Chondrocyte (in vitro differentiated cells): ENCODE results near the gene RPS6KB1. TPM values are rescaled to one million over a fixed set of nuclear protein-coding genes. Genes with fewer than 3 reads are reported as not detected.
"Not testable (repeated sequence)": the region's sequence is repeated elsewhere in the genome, so short reads cannot be mapped to it uniquely, and the experiment has no call there.

Source experiments
- DNase-seq: peaks from one replicate; pipeline ENCODE4 v3.0.0; 2021; ENCODE audit warnings: mixed read lengths, low spot score
- H3K27ac Mint-ChIP-seq: one replicate; pipeline ENCODE4 v1.8.0; 2021; ENCODE audit warnings: mild to moderate bottlenecking, moderate library complexity, mixed read lengths; ENCODE audit not compliant: unreplicated experiment
- H3K27me3 Mint-ChIP-seq: 2 replicates; pipeline ENCODE4 v1.8.0; 2021; ENCODE audit warnings: low read depth, mixed read lengths
- H3K36me3 Mint-ChIP-seq: 2 replicates; pipeline ENCODE4 v1.8.0; 2021; ENCODE audit warnings: low read depth, mixed read lengths
- H3K4me1 Mint-ChIP-seq: 2 replicates; pipeline ENCODE4 v1.8.0; 2021; ENCODE audit warnings: low read depth, mild to moderate bottlenecking, mixed read lengths
- H3K4me3 Mint-ChIP-seq: one replicate; pipeline ENCODE4 v1.8.0; 2021; ENCODE audit warnings: mild to moderate bottlenecking, moderate library complexity, mixed read lengths; ENCODE audit not compliant: unreplicated experiment
- H3K9me3 Mint-ChIP-seq: 2 replicates; pipeline ENCODE4 v1.8.0; 2021; ENCODE audit warnings: low read depth, mixed read lengths
- total RNA-seq: library from RNA; stranded (reverse); gene quantifications from 3 replicates; pipeline ENCODE4 v1.2.1, GENCODE V29; 2021
- TF ChIP-seq, protein P1 (sequence below): fragments of 200-600 bp; sonication (generic); IDR thresholded peaks from 2 replicates; pipeline ENCODE4 v1.5.0; 2021; ENCODE audit warnings: antibody characterized with exemption, mild to moderate bottlenecking, moderate library complexity

RPS6KB1 gene
- total RNA-seq, 1 donor from 2014 or later = 29.6 TPM

DNA sequence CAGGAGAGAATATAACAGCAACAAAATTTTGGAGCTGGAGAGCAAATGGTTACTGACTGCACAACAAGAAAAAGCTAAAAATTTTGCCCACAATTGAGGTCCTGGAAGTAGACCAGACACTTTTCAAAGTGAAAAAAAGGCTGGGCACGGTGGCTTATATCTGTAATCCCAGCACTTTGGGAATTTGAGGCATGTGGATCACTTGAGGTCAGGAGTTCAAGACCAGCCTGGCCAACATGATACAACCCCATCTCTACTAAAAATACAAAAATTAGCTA lies 23.0 kb upstream of the RPS6KB1 start:
- H3K27ac Mint-ChIP-seq = no peak overlapping the region
- no peak for DNase-seq
- no peaks in the 10 kb centered on the region for H3K27me3 Mint-ChIP-seq
- no peaks in the 10 kb centered on the region for H3K36me3 Mint-ChIP-seq
- H3K4me1 Mint-ChIP-seq = peaks cover 7% of the 10 kb centered on the region
- TF ChIP-seq, protein P1, sequence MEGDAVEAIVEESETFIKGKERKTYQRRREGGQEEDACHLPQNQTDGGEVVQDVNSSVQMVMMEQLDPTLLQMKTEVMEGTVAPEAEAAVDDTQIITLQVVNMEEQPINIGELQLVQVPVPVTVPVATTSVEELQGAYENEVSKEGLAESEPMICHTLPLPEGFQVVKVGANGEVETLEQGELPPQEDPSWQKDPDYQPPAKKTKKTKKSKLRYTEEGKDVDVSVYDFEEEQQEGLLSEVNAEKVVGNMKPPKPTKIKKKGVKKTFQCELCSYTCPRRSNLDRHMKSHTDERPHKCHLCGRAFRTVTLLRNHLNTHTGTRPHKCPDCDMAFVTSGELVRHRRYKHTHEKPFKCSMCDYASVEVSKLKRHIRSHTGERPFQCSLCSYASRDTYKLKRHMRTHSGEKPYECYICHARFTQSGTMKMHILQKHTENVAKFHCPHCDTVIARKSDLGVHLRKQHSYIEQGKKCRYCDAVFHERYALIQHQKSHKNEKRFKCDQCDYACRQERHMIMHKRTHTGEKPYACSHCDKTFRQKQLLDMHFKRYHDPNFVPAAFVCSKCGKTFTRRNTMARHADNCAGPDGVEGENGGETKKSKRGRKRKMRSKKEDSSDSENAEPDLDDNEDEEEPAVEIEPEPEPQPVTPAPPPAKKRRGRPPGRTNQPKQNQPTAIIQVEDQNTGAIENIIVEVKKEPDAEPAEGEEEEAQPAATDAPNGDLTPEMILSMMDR = no peak
- H3K9me3 Mint-ChIP-seq = no peaks in the 10 kb centered on the region
- H3K4me3 Mint-ChIP-seq = no peak overlapping the region

DNA sequence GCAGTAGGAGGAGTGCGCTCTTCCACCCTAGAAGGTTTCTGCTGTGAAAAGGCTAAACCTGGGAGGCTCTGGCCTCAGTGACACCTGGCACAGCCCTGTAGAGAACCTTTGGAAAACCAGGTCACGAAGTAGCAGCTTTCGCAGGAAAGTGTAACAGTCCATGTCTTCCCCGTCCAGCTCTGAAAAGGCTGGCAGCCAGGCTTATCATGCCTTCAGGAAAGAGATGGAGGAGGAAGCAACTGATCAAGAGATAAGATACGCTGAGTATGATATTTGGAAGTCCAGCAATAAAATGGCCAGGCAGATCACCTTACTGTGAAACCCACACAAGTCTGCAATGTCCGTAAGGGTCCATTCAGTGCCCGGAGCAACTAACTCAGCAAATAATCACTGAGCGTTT lies 22.4 kb upstream of the RPS6KB1 start:
- no peak overlapping the region for H3K27ac Mint-ChIP-seq
- no peaks in the 10 kb centered on the region for H3K9me3 Mint-ChIP-seq
- no peak overlapping the region for H3K4me3 Mint-ChIP-seq
- peaks cover 7% of the 10 kb centered on the region for H3K4me1 Mint-ChIP-seq
- no peaks in the 10 kb centered on the region for H3K36me3 Mint-ChIP-seq
- DNase-seq = peak; percentile 7
- TF ChIP-seq, protein P1 = no peak
- no peaks in the 10 kb centered on the region for H3K27me3 Mint-ChIP-seq

DNA sequence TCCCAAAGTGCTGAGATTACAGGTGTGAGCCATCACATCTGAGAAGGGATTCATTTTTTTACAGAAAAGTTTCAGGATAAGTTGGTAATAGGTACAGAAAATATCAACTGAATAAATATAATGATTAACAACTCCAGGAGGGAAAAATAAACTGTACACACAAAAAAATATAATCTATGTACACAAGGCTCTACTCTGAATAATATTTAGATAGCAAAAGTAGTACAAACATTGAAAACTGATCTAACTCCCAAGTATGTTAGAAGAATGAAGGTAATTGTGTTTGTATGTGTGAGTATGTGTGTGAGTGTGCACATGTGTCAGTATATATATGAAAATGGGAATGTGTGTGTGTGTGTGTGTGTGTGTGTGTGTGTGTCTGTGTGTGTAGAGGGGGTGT lies 20.6 kb upstream of the RPS6KB1 start:
- Mint-ChIP-seq H3K36me3 (peaks cover 2% of the 10 kb centered on the region), H3K4me3 (no peak overlapping the region), H3K4me1 (peaks cover 7% of the 10 kb centered on the region), H3K27ac (no peak overlapping the region), H3K27me3 (no peaks in the 10 kb centered on the region), H3K9me3 (no peaks in the 10 kb centered on the region)
- no peak for DNase-seq
- TF ChIP-seq, protein P1 = no peak

DNA sequence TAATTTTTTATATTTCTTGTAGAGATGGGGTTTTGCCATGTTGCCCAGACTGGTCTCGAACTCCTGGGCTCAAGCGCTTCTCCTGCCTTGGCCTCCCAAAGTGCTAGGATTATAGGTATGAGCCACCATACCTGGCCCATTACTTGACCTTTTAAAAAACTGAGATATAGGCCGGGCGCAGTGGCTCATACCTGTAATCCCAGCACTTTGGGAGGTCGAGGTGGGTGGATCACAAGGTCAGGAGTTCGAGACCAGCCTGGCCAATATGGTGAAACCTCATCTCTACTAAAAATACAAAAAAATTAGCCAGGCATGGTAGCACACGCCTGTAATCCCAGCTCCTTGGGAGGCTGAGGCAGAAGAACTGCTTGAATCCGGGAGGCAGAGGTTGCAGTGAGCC lies 19.5 kb upstream of the RPS6KB1 start:
- H3K4me1 Mint-ChIP-seq, H3K4me3 Mint-ChIP-seq, DNase-seq, H3K9me3 Mint-ChIP-seq, H3K36me3 Mint-ChIP-seq, H3K27me3 Mint-ChIP-seq, H3K27ac Mint-ChIP-seq: not testable (repeated sequence)

DNA sequence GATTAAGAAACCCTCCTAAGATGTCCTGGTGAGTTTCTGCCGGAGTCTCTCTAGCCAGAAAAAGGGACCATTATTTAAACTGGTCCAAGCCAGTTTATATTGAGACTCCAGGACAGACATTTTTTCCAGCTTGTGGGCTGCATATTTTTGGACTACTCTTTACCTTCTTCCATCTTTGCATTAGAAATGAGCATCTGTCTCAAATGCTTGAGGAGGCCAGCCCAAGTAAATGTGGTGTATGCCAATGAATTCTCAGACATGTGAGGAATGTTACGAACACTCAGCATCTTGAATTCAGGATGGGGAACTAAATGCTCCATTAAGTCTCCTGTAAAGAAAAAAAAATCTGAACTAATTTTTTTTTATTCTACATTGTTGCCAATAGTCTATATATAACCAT lies 18.5 kb upstream of the RPS6KB1 start:
- no peak for DNase-seq
- Mint-ChIP-seq H3K4me1 (peaks cover 7% of the 10 kb centered on the region), H3K4me3 (no peak overlapping the region), H3K27me3 (no peaks in the 10 kb centered on the region), H3K36me3 (peaks cover 5% of the 10 kb centered on the region), H3K9me3 (no peaks in the 10 kb centered on the region), H3K27ac (no peak overlapping the region)
- TF ChIP-seq, protein P1 = no peak

DNA sequence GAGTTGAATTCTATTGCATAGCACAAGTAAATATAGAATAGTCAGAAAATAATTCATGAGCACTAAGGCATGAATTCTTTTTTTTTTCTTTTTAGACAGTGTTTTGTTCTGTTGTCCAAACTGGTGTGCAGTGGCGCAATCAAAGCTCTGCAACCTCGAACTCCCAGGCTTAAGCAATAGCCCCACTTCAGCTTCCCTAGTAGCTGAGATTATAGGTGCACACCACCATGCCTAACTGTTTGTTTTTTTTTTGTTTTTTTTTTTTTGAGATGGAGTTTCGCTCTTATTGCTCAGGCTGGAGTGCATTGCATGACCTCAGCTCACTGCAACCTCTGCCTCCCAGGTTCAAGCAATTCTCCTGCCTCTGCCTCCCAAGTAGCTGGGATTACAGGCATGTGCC lies 16.8 kb upstream of the RPS6KB1 start:
- Mint-ChIP-seq H3K9me3 (no peaks in the 10 kb centered on the region), H3K27me3 (no peaks in the 10 kb centered on the region), H3K4me1 (peaks cover 7% of the 10 kb centered on the region), H3K36me3 (peaks cover 5% of the 10 kb centered on the region), H3K27ac (no peak overlapping the region), H3K4me3 (no peak overlapping the region)
- TF ChIP-seq, protein P1 = no peak
- DNase-seq = no peak
